Mesenchymal stem cell (in vitro differentiated cells and primary cell): ENCODE measurements around the gene EXOC6.

Experiments used
- DNase-seq: peaks from one replicate; pipeline ENCODE4 v3.0.0-alpha.2; 2013
- H2AFZ ChIP-seq: one replicate; pipeline ENCODE4 v1.6.1; 2013; ENCODE audit warnings: low read depth, mild to moderate bottlenecking, control low read depth, inconsistent platforms, low read length, moderate library complexity
- H2AK5ac ChIP-seq: 2 replicates; pipeline ENCODE4 v1.6.1; 2013; ENCODE audit warnings: low read length, moderate library complexity, mild to moderate bottlenecking, inconsistent platforms; ENCODE audit not compliant: severe bottlenecking
- H2BK120ac ChIP-seq: one replicate; pipeline ENCODE4 v1.6.1; 2013; ENCODE audit warnings: low read depth, mild to moderate bottlenecking, inconsistent platforms, low read length, moderate library complexity
- H2BK12ac ChIP-seq, 2 experiments: one replicate each; pipeline ENCODE4 v1.6.1; 2013; ENCODE audit warnings: inconsistent platforms in 2 of 2, low read length in 2 of 2, mild to moderate bottlenecking in 2 of 2, moderate library complexity in 2 of 2, control low read depth in 1 of 2
- H2BK15ac ChIP-seq: one replicate; pipeline ENCODE4 v1.6.1; 2013; ENCODE audit warnings: mild to moderate bottlenecking, low read depth, inconsistent platforms; ENCODE audit not compliant: poor library complexity, severe bottlenecking
- H2BK5ac ChIP-seq: 2 replicates; pipeline ENCODE4 v1.6.1; 2013; ENCODE audit warnings: low read depth, mild to moderate bottlenecking, low read length, control low read depth, inconsistent platforms; ENCODE audit not compliant: poor library complexity, severe bottlenecking
- H3K14ac ChIP-seq, 2 experiments: one replicate each; pipeline ENCODE4 v1.6.1; 2013; ENCODE audit warnings: inconsistent platforms in 2 of 2, low read length in 2 of 2, control low read depth in 1 of 2, mild to moderate bottlenecking in 1 of 2, moderate library complexity in 1 of 2
- H3K18ac ChIP-seq, 2 experiments: one replicate each; pipeline ENCODE4 v1.6.1; 2013; ENCODE audit warnings: inconsistent platforms in 2 of 2, low read length in 2 of 2, control low read depth in 1 of 2, low read depth in 1 of 2, mild to moderate bottlenecking in 1 of 2
- H3K23ac ChIP-seq, 2 experiments: one replicate each; pipeline ENCODE4 v1.6.1; 2013; ENCODE audit warnings: inconsistent platforms in 2 of 2, low read length in 2 of 2, mild to moderate bottlenecking in 2 of 2, moderate library complexity in 2 of 2, control low read depth in 1 of 2
- H3K27ac ChIP-seq: 2 replicates; pipeline ENCODE4 v1.5.1; 2013; ENCODE audit warnings: mild to moderate bottlenecking, moderate library complexity, low read length, control low read depth, inconsistent platforms; ENCODE audit not compliant: poor library complexity, severe bottlenecking
- H3K27me3 ChIP-seq, 2 experiments: 2 replicates each; pipeline versions ENCODE4 v1.6.1 to v1.7.0; 2013; ENCODE audit warnings: low read length in 2 of 2, mild to moderate bottlenecking in 2 of 2, moderate library complexity in 2 of 2, control low read depth in 1 of 2, inconsistent platforms in 1 of 2; ENCODE audit not compliant: control insufficient read depth in 1 of 2, insufficient read depth in 1 of 2
- H3K36me3 ChIP-seq, 2 experiments: 2 replicates each; pipeline versions ENCODE4 v1.6.1 to v1.7.0; 2013; ENCODE audit warnings: low read length in 2 of 2, control low read depth in 1 of 2, inconsistent platforms in 1 of 2, low read depth in 1 of 2, mild to moderate bottlenecking in 1 of 2; ENCODE audit not compliant: insufficient read depth in 2 of 2, control insufficient read depth in 1 of 2
- H3K4ac ChIP-seq, 2 experiments: one replicate each; pipeline ENCODE4 v1.6.1; 2013; ENCODE audit warnings: inconsistent platforms in 2 of 2, low read length in 2 of 2, mild to moderate bottlenecking in 2 of 2, moderate library complexity in 2 of 2, control low read depth in 1 of 2, low read depth in 1 of 2
- H3K4me1 ChIP-seq: 2 replicates; pipeline ENCODE4 v1.6.1; 2013; ENCODE audit warnings: low read depth, low read length, control low read depth; ENCODE audit not compliant: control insufficient read depth, insufficient read depth
- H3K4me2 ChIP-seq: 2 replicates; pipeline ENCODE4 v1.6.1; 2013; ENCODE audit warnings: low read length, mild to moderate bottlenecking, inconsistent platforms; ENCODE audit not compliant: poor library complexity, severe bottlenecking
- H3K4me3 ChIP-seq, 2 experiments: 2 replicates each; pipeline versions ENCODE4 v1.5.1 to v1.7.0; 2013; ENCODE audit warnings: low read length in 2 of 2, mild to moderate bottlenecking in 2 of 2, control low read depth in 1 of 2, low read depth in 1 of 2; ENCODE audit not compliant: insufficient read depth in 1 of 2
- H3K79me1 ChIP-seq: replicated peaks from 2 replicates; pipeline ENCODE4 v1.6.1; 2013; ENCODE audit warnings: mild to moderate bottlenecking, control low read depth, low read length, inconsistent platforms; ENCODE audit not compliant: poor library complexity, severe bottlenecking
- H3K9ac ChIP-seq: 2 replicates; pipeline ENCODE4 v1.7.0; 2013; ENCODE audit warnings: mild to moderate bottlenecking, low read length, moderate library complexity
- H3K9me3 ChIP-seq: 2 replicates; pipeline ENCODE4 v1.7.0; 2013; ENCODE audit warnings: mild to moderate bottlenecking, low read length; ENCODE audit not compliant: control insufficient read depth
- H4K8ac ChIP-seq: one replicate; pipeline ENCODE4 v1.6.1; 2013; ENCODE audit warnings: inconsistent platforms, mild to moderate bottlenecking, low read length, moderate library complexity
- H4K91ac ChIP-seq: one replicate; pipeline ENCODE4 v1.6.1; 2013; ENCODE audit warnings: mild to moderate bottlenecking, low read length, inconsistent platforms
- WGBS: methylation state at CpG from one replicate; pipeline ENCODE4 v1.1.7; 2013; ENCODE audit warnings: mixed read lengths; 5-methylcytosine and 5-hydroxymethylcytosine counted together

EXOC6 gene

GRCh38 chr10:93058139-93058538 lies 209.8 kb downstream of the EXOC6 start:
- H3K4me2 ChIP-seq: no peak overlapping the region
- no peak overlapping the region for H2BK15ac ChIP-seq
- H2BK5ac ChIP-seq: no peak overlapping the region
- no peak overlapping the region for H2AK5ac ChIP-seq
- 100% methylated on average over 2 of the region's 3 CpGs for WGBS
- H2BK120ac ChIP-seq: no peak overlapping the region
- no peaks in the 10 kb centered on the region for H3K9me3 ChIP-seq
- no peak overlapping the region for H3K4me3 ChIP-seq
- no peak overlapping the region for H4K91ac ChIP-seq
- H3K9ac ChIP-seq: no peak overlapping the region
- H3K23ac ChIP-seq: no peak overlapping the region
- no peak overlapping the region for H3K27ac ChIP-seq
- H3K27me3 ChIP-seq: peaks cover 34 to 45% of the 10 kb centered on the region in 2 experiments
- H3K4me1 ChIP-seq: peaks cover 23% of the 10 kb centered on the region
- H3K18ac ChIP-seq: no peak overlapping the region
- H2BK12ac ChIP-seq: no peak overlapping the region
- no peak overlapping the region for H3K14ac ChIP-seq
- H3K4ac ChIP-seq: no peak overlapping the region
- H2AFZ ChIP-seq: no peak overlapping the region
- peaks cover 0 to 3% of the 10 kb centered on the region in 2 experiments for H3K36me3 ChIP-seq
- no peaks in the 10 kb centered on the region for H3K79me1 ChIP-seq
- H4K8ac ChIP-seq: no peak overlapping the region
- DNase-seq: no peak

GRCh38 chr10:93059975-93060886 lies 211.9 kb downstream of the EXOC6 start, which contains the start of gene CYP26C1:
Gene CYP26C1 (plus strand): TSS chr10:93060798. CDS start chr10:93061264, 466 bp downstream.
- H2AK5ac ChIP-seq: no peak within 1 kb of the TSS
- no peak within 1 kb of the TSS for H2BK120ac ChIP-seq
- no peak within 1 kb of the TSS for H3K27ac ChIP-seq
- no peak within 1 kb of the TSS for H3K14ac ChIP-seq
- H2AFZ ChIP-seq: peak within 1 kb of the TSS; percentile 0
- peaks cover 25% of the 10 kb centered on the region for H3K4me1 ChIP-seq
- H3K18ac ChIP-seq: no peak within 1 kb of the TSS
- H3K79me1 ChIP-seq: no peaks in the 10 kb centered on the region
- no peak within 1 kb of the TSS for H2BK12ac ChIP-seq
- peak within 1 kb of the TSS; percentile 30 for H2BK15ac ChIP-seq
- no peak within 1 kb of the TSS for H3K4ac ChIP-seq
- WGBS: 6% methylated on average over 60 of the region's 67 CpGs
- DNase-seq: no peak
- H3K27me3 ChIP-seq: peaks cover 55 to 66% of the 10 kb centered on the region in 2 experiments
- H3K4me2 ChIP-seq: peak within 1 kb of the TSS; percentile 43
- H4K91ac ChIP-seq: no peak within 1 kb of the TSS
- H4K8ac ChIP-seq: no peak within 1 kb of the TSS
- H3K36me3 ChIP-seq: peaks cover 0 to 3% of the 10 kb centered on the region in 2 experiments
- H3K9me3 ChIP-seq: no peaks in the 10 kb centered on the region
- H2BK5ac ChIP-seq: no peak within 1 kb of the TSS
- H3K4me3 ChIP-seq: peak within 1 kb of the TSS in 1 of 2 experiments; percentile 42
- H3K9ac ChIP-seq: no peak within 1 kb of the TSS
- peak within 1 kb of the TSS in 1 of 2 experiments; percentile 65 for H3K23ac ChIP-seq

- Histone ChIP-seq H3K14ac (no peak overlapping the region), H2AFZ (peak overlapping the region; percentile 0), H2BK5ac (no peak overlapping the region), H3K27ac (no peak overlapping the region), H3K4me3 (peak overlapping the region in 1 of 2 experiments; percentile 42), H2BK15ac (no peak overlapping the region), H3K36me3 (peaks cover 0 to 3% of the 10 kb centered on the region in 2 experiments), H3K9me3 (no peaks in the 10 kb centered on the region), H4K8ac (no peak overlapping the region), H3K4me2 (peak overlapping the region; percentile 43), H2AK5ac (no peak overlapping the region), H3K9ac (no peak overlapping the region), H2BK120ac (no peak overlapping the region), H3K18ac (no peak overlapping the region), H4K91ac (no peak overlapping the region), H3K4me1 (peaks cover 29% of the 10 kb centered on the region), H3K23ac (peak overlapping the region in 1 of 2 experiments; percentile 65), H3K79me1 (no peaks in the 10 kb centered on the region), H2BK12ac (no peak overlapping the region), H3K27me3 (peaks cover 62 to 74% of the 10 kb centered on the region in 2 experiments), H3K4ac (no peak overlapping the region)
- no peak for DNase-seq
- WGBS: 13% methylated on average over 42 of the region's 45 CpGs
Observed at GRCh38 chr10:93060887-93061593, 212.7 kb downstream of the EXOC6 start.
